Measurements from ENCODE around the gene KLRC4.
"Not testable (repeated sequence)": the region's sequence is repeated elsewhere in the genome, so short reads cannot be mapped to it uniquely, and the experiment has no call there.

KLRC4 gene

DNA sequence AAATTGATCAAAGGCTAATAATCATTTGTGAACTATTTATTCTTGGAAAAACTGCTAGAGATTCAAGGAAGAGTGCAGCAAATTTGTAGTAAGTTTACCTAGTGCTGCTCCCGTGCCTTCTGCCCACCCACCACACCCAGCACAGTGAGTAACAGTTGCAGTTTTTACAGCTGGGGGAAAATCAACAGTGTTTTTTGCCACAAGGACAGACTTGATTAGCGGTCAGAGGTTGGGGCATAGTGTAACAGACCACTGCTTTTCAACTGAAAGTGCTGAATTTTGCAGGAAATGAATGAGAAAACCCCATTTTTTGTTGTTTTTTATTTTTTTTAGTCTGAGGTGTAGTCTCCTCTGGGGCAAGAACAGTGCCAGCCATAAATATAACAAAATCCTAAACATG, 12.3 kb downstream of the KLRC4 start:
- DNase-seq (ENCODE audit: low read depth in 2 of 2): no peak

DNA sequence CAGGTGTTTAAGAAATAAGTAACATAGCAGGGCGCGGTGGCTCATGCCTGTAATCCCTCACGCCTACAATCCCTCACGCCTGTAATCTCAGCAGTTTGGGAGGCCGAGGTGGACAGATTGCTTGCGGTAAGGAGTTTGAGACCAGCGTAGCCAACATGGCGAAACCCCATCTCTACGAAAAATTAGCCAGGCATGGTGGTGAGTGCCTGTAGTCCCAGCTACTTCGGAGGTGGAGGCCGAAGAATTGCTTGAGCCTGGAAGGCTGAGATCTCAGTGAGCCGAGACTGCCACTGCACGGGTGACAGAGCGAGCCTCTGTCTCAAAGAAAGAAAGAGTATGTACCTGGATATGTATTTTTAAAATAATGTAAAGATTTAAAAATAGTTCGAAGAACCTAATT, 13.4 kb downstream of the KLRC4 start:
- DNase-seq (ENCODE audit: low read depth in 2 of 2): not testable (repeated sequence)

DNA sequence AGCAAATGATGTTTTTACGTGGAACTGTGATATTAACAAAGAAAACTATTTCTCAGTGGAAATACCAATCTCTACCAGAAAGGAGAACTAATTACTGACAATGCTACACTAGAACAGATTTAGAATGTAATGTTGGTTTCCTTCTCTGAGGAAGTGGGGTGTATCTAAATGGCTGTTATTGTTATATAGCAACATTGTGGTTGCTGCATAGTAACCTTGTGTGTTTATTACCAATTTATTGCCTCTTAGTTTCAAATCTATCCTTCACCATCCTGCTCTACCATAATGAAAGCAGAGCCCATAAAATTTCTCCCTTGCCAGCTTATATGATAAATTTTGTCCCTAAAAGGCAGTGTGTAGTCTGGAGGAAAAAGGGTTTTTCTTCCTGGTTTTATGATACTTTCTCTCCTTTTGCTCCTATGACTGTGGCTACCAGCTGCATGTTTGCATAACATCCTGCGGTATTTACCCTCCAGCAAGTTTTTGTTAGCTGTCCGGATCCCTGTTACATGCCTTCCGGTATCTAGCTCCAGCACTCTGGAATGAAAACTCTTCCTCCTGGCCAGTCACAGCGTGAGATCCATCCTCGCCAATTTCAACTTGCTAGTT, 14.1 kb downstream of the KLRC4 start:
- no peak for DNase-seq (ENCODE audit: low read depth in 2 of 2)

DNA sequence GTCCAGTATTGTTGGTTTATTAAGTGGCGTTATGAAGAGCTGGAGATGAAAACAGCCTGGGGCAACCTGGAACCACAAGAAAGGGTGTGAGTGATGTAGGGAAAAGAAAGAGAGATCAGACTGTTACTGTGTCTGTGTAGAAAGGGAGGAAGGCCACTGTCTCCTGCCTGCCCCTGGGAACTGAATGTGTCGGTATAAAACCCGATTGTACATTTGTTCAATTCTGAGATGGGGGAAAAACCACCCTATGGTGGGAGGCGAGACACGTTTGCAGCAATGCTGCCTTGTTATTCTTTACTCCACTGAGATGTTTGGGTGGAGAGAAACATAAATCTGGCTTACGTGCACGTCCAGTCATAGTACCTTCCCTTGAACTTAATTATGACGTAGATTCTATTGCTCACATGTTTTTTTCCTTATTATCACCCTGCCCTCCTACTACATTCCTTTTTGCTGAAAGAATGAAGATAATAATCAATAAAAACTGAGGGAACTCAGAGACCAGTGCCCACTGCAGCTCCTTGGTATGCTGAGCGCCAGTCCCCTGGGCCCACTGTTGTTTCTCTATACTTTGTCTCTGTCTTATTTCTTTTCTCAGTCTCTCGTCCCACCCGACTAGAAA, 14.9 kb downstream of the KLRC4 start:
- not testable (repeated sequence) for DNase-seq (ENCODE audit: low read depth in 2 of 2)

DNA sequence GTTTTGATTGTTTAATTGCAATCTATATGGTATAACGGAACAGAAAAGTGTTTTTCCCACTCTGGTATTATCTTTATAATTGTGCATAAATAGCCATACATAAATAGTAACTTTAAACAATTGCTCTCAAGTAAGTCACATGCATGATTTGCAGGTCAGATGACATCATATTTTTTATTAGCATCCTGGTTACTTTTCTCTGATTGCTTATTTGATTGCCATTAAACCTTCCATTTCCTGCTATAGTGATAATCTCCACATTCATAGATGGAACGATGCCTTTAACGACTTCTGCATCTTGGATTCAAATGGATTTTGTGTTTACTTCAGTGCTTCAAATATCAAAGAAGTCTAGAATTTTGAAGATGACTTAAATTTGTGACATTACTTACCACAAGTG, 16.3 kb downstream of the KLRC4 start:
- no peak for DNase-seq (ENCODE audit: low read depth in 2 of 2)

DNA sequence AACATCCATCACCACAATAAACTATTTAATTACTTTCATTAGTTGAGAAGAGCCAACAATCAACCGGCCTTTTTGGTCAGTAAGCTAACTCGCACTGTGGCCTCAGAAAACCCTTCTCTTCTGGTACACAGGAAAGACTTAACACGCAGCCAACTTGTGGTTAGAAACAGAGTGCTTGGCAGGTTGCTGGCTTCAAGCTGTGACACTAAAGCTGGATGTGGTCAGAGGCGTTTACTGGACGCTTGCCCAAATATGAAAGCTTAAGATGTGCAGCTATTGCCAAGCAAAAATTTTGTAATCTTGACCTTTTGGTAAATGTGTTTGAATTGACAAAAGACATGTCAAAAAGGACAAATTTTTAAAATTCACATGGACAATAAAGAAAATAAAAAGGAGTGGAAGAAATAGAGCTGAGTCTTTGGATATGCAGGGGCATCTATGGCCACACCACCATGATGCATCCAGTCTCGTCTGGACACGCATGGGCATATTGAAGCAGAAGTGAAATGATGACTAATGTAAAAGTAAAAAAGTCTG, 17.1 kb downstream of the KLRC4 start:
- no peak for DNase-seq (ENCODE audit: low read depth in 2 of 2)

DNA sequence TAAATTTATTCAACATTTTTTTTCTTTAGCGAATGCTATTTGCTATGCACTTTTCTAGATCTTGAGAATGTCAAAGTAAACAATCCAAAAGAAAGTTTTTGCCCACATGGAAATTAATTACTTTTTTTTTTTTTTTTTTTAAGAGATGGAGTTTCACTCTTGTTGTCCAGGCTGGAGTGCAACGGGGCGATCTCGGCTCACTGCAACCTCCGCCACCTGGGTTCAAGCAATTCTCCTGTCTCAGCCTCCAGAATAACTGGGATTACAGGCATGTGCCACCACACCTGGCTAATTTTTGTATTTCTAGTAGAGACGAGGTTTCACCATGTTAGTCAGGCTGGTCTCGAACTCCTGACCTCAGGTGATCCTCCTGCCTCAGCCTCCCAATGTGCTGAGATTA, 18.6 kb downstream of the KLRC4 start:
- not testable (repeated sequence) for DNase-seq (ENCODE audit: low read depth in 2 of 2)

DNA sequence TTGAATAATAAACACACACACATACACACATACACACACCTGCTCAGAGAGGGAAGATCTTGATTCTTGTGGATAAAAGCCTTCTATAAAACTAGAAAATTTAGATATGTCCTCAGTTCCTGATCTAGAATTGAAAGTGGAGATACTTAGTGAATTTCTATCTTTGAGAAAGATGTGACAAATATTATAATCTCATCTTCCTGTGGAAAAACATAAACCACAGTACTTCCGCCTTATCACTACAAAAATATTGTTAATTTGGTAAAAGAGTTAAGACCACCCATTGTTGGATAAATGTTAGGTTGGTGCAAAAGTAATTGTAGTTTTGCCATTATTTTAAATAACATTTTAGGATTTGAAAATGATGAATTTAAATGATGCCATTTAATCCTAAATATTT, 19.7 kb downstream of the KLRC4 start, which contains the start of gene KLRK1:
TSS of gene KLRK1 (minus strand) at position 138 of the 400 bp plus-strand sequence. CDS start 1,231 bp downstream, outside the sequence.
- no peak for DNase-seq (ENCODE audit: low read depth in 2 of 2)

DNA sequence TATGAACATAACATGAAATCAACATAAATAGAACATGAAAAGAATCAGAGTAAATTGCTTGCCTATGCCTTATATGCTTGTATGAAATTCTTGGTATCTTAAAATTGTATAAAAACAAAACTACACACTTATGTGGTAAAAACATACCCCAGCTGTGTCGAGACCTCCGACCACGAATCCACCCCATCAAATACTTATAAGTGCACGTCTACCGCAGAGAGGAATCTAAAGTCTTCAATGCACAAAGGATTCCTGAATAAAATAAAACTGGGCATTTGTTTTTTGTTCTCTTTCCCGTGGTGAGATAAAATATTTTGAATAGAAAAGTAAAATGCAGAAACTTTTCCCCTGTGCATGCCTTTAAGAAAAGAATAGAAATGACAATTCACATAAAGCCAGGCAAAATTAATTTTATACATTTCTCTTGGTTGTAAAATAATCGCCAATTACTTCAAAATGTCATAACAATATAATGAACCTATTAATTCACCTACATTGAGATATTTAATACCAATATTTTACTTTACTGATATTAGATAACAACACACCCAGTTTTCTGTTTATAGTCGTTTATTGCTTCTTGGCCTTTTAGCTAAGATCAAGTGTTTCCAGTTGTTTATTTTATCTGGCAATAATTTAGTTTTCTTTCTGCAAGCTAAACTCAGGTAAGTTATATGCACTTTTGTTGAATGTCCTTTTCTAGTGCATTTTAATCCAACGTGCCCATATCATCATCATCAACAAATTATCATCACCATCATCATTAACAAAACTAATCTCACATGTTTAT, 20.7 kb downstream of the KLRC4 start:
- DNase-seq (ENCODE audit: low read depth in 2 of 2): no peak

DNA sequence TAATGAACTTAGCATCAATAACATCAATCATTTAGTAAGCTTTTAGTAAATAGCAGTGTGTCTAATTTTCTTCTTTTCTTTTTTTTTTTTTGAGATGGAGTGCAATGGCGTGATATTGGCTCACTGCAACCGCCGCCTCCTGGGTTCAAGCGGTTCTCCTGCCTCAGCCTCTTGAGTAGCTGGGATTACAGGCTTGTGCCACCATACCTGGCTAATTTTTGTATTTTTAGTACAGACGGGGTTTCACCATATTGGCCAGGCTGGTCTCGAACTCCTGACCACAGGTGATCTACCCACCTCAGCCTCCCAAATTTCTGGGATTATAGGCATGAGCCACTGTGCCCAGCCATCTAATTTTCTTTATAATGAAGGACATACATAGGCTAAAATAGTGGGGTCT, 22.1 kb downstream of the KLRC4 start:
- DNase-seq (ENCODE audit: low read depth in 2 of 2): not testable (repeated sequence)

DNA sequence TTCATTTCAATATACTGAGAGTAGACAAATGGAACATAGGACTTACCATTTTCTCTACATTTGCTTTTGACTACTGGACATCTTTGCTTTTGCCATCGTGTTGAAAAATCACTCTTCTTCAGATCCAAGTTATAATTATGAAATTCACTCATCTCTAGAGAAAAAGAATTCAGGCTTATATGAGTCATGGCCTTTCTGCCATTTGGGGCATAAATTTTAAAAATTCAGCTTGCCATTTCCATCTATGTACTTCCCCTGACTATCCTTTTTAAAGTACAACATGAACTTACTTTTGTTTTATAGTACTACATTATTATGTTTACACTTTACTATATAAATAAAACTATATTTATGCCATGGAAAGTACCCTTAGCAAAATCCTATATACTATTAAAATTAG, 22.7 kb downstream of the KLRC4 start:
- no peak for DNase-seq (ENCODE audit: low read depth in 2 of 2)

DNA sequence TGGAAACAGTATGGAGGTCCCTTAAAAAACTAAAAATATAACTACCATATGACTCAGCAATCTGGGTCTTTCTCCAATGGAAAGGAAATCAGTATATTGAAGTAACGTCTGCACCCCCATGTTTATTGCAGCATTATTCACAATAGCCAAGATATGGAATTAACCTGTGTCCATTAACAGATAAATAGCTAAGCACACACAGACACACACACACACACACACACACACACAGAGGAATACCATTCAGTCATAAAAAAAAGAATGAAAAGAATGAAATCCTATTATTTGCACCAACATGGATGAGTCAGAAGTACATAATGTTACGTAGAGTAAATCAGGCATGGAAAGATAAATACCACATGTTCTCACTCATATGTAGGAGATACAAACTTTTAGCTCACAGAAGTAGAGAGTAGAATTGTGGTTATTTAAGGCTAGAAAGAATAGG, 24.4 kb downstream of the KLRC4 start:
- DNase-seq (ENCODE audit: low read depth in 2 of 2): no peak

DNA sequence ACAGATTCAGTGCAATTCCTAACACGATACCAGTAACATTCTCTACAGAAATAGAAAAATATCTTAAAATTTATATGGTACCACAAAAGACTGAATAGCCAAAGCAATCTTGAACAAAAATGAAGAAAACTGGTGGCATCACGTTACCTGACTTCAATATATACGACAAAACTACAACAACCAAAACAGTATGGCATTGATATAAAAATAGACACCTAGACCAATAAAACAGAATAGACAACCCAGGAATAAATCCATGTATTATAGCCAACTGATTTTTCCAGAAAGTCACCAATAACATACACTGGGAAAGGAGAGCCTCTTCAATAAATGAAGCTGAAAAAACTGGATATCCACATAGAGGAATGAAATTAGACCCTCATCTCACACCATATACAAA, 25.4 kb downstream of the KLRC4 start:
- no peak for DNase-seq (ENCODE audit: low read depth in 2 of 2)

DNA sequence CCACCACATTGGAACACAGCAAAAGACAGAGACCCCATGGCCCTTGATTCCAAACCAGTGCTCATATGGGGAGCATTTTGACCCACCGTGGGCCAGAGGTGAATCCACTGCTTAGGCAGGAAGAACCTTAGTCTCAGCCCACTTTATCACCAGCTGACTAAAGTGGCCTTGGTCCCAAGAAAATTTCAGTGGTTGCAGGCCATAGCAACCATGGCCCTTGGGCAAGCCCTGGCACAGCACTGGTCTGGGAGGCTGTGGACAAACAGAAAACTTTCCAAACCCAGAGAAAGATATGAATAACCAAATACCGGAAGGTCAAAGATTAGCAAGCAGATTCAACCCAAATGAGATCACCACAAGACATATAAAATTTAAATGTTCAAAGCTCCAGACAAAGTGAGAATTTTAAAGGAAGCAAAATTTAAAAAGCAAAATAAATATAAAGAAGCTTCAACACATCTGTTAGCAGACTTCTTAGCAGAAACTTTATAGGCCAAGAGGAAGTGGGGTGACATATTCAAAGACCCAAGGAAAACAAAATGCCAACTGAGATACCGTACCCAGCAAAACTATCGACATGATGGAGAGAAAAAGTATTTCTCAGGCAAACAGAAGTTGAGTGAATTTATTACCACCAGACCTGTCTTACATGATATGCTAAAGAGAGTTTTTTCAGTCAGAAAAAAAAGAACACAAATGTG, 27.5 kb downstream of the KLRC4 start:
- no peak for DNase-seq (ENCODE audit: low read depth in 2 of 2)

DNA sequence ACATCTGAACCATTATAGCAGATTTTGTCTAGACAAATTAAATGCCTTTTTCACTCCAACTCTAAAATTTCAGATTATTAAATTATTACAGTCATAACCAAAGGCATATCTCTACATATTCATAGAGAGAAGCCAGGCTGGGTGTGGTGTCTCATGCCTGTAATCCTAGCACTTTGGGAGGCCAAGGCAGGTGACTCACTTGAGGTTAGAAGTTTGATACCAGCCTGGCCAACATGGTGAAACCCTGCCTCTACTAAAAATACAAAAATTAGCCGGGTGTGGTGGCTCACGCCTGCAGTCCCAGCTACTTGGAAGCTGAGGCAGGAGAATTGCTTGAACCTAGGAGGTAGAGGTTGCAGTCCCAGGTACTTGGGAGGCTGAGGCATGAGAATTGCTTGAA, 30.8 kb downstream of the KLRC4 start:
- not testable (repeated sequence) for DNase-seq (ENCODE audit: low read depth in 2 of 2)

DNA sequence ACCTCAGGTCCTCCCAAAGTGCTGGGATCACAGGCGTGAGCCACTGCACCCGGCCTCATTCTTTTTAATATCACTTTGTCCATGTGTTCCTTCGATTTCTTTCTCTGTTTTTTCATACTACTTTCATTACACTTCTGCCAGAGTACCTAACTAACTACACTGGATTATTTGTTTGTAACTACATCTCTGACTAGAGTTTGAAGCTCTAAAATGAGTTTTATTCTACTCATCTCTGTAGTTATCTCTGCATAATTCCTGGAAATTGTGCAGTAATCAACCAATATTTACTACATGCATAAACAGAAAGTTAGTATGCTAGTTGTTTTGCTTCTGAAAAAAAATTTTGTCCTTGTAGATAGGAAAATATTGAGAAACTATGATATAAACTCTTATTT, 34.9 kb downstream of the KLRC4 start:
- DNase-seq (ENCODE audit: low read depth in 2 of 2): no peak

DNA sequence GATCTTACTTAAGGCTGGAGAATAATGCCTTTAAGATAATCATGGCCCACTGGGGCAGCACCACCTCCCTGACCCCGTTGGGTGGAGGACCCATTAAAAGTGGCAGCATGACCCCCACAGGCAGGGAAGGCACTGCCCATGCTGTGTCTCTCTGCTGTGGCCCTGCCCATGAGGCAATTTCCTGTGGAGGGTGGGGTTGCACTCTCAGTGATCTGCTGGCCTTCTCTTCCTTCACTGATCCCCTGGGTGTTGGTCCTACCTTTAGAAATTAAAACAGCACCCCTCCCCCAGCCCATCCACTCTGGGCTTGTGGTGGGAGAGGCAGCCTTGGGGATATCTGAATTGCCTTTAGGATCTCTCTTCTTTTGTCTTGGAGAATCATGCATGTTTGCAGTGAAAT, 37.0 kb downstream of the KLRC4 start:
- DNase-seq (ENCODE audit: low read depth in 2 of 2): no peak

DNA sequence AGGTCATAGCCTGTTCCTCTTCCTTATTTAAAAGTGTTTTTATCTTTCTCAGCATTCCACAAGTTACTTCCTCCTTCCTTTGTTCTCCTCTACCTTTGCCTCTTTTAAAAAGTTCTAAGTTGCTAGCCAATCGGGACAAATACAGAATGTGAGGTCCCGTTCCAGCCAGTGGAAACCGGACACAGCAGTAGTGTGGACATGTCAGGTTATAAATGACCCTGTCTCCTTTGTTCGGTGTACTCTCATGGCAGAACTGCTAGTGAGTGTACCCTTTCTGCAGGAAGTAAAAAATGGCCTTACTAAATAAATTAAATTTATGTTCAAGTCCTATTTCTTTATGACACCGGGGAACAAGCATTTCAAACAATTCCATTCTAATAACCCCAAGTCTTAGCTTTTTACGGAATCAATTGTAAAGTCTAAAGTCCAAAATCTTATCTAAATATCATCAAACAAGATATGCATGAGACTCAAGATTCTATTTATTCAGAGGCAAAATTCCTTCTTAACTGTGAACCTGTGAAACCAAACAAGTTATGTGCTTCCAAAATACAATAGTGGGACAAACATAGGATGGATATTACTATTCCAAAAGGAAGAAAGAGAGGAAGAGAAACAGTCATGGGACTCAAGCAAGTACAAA, 37.5 kb downstream of the KLRC4 start:
- not testable (repeated sequence) for DNase-seq (ENCODE audit: low read depth in 2 of 2)

DNA sequence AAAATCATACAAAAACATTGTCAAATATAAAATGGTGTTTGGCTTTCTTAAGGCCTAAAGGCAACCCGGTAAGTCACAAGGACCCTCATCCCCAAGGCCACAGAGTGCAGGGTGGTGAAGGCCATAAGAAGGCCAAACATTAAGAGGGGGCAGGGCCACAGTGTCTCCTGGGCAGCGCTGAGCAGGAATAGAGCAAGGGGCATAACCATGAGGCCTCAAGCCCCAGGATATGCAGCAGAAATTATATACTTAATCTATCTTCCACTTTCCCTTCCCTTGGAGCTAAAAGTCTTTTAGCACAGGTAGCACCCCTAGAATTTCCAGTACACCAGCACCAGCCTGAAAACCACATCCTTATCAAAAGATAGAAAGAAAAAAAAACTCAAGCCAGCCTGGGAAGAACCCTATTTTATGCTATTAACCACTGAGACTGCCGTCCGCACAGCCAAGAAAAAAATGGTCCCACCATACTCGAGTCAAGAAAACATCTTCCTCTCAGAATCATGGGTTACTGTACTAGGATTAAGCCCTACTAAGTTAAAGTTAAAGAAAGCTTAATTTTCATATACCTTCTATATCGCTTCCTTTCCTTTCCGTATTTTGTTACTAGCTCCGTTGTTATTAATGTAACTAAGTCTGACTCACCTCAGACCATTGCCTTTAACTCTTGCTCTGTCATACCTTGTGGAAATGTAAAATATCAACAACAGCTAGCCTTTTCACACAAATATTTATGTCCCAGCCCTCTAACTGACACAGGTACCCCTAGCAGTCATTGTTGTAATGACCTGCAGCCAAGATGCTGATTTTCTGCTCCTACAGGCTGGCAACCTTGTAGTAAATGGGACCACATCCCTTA, 39.8 kb downstream of the KLRC4 start:
- no peak for DNase-seq (ENCODE audit: low read depth in 2 of 2)
